ENCODE measurements around the gene SLC9A9. TPM values are rescaled to one million over a fixed set of nuclear protein-coding genes. Genes with fewer than 3 reads are reported as not detected.

The SLC9A9 gene
- polyA plus RNA-seq, 1 donor (not counting 4 experiments of a cell fraction or from before 2014, with no cell fraction given) = 5.2 TPM

DNA sequence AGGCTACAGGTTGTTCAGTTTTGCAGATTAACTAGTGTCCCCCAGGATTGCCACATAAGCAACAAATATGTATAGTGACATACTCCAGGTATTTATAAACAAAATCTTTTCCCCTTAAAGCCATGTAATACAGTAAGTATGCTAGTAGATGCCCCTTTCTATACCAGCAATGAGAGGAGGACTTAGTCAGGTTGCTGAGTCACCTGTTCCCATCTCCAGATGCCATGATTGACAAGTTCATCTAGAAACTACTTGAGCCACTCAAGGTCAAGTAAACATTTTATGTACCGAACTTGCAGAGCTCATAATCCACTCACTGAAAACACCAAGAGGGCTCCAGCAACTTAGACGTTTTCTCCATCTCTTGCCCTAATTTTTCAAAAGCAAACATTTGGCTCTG lies 18.2 kb downstream of the SLC9A9 start:
- Histone ChIP-seq H3K27ac (ENCODE audit: control insufficient read depth, insufficient read depth, low read length) (no peak overlapping the region), H2AFZ (ENCODE audit: control insufficient read depth, low read length) (no peak overlapping the region), H3K4me1 (ENCODE audit: control insufficient read depth, extremely low read depth, insufficient read depth, low read length) (peaks cover 20% of the 10 kb centered on the region), H3K79me2 (ENCODE audit: control insufficient read depth, insufficient read depth, low read length) (no peaks in the 10 kb centered on the region), H3K4me2 (ENCODE audit: control insufficient read depth, extremely low read depth, insufficient read depth, low read depth, low read length) (no peak overlapping the region), H3K36me3 (ENCODE audit: control insufficient read depth in 2 of 2, extremely low read depth in 1 of 2, insufficient read depth in 2 of 2, low read length in 2 of 2) (no peaks in the 10 kb centered on the region), H4K20me1 (ENCODE audit: control insufficient read depth, extremely low read depth, insufficient read depth, low read length) (no peaks in the 10 kb centered on the region), H3K27me3 (ENCODE audit: control insufficient read depth, extremely low read depth, insufficient read depth, low read length) (no peaks in the 10 kb centered on the region), H3K9ac (ENCODE audit: control insufficient read depth, extremely low read depth, insufficient read depth, low read length) (no peak overlapping the region), H3K4me3 (ENCODE audit: control insufficient read depth in 2 of 3, extremely low read depth in 1 of 3, insufficient read depth in 2 of 3, low read depth in 1 of 3, low read length in 3 of 3) (no peak overlapping the region), H3K9me1 (ENCODE audit: control insufficient read depth, extremely low read depth, insufficient read depth, low read length) (no peaks in the 10 kb centered on the region), H3K9me3 (ENCODE audit: control insufficient read depth, low read depth, low read length) (no peaks in the 10 kb centered on the region)
- TF ChIP-seq EZH2 (IDR thresholded peaks at IDR 0.05; ENCODE audit: low read length) = no peak
- TF ChIP-seq CTCF (optimal IDR thresholded peaks at IDR 0.05 in 1 of 3, IDR thresholded peaks at IDR 0.05 in 1 of 3, conservative IDR thresholded peaks at IDR 0.05 in 1 of 3; ENCODE audit: extremely low read depth in 1 of 3, insufficient read depth in 2 of 3, low read length in 3 of 3) = no peak
- peak; percentile 48 for FAIRE-seq
- DNase-seq (ENCODE audit: low read depth, low spot score) = no peak
- dilution Hi-C loops (cut with MboI; ENCODE audit: extremely low pct_ligation_motif_present, low sequenced_read_pairs) = no loop called here

DNA sequence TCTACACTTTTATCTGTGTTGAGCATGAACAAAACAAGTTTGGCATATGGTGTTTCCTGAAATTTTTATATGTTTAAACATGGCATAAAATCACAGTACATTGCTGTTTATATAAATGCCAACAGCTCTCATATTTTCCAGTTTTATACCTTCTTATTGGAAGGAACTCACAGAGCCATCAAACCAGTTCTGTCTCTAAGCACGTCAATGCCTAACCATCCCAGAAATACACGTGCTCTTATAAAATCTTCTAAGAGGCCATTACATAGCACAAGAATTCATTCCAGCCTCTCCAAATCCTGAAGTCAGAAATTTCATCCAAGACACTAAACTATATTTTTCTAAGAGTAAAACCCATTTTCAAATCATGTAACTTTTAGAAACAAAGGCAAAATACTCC lies 20.8 kb downstream of the SLC9A9 start:
- dilution Hi-C loops (cut with MboI; ENCODE audit: extremely low pct_ligation_motif_present, low sequenced_read_pairs) = no loop called here
- Histone ChIP-seq H3K9me1 (ENCODE audit: control insufficient read depth, extremely low read depth, insufficient read depth, low read length) (no peaks in the 10 kb centered on the region), H3K27ac (ENCODE audit: control insufficient read depth, insufficient read depth, low read length) (no peak overlapping the region), H3K4me1 (ENCODE audit: control insufficient read depth, extremely low read depth, insufficient read depth, low read length) (peaks cover 17% of the 10 kb centered on the region), H3K27me3 (ENCODE audit: control insufficient read depth, extremely low read depth, insufficient read depth, low read length) (no peaks in the 10 kb centered on the region), H4K20me1 (ENCODE audit: control insufficient read depth, extremely low read depth, insufficient read depth, low read length) (no peaks in the 10 kb centered on the region), H3K4me2 (ENCODE audit: control insufficient read depth, extremely low read depth, insufficient read depth, low read depth, low read length) (no peak overlapping the region), H3K36me3 (ENCODE audit: control insufficient read depth in 2 of 2, extremely low read depth in 1 of 2, insufficient read depth in 2 of 2, low read length in 2 of 2) (no peaks in the 10 kb centered on the region), H2AFZ (ENCODE audit: control insufficient read depth, low read length) (no peak overlapping the region), H3K4me3 (ENCODE audit: control insufficient read depth in 2 of 3, extremely low read depth in 1 of 3, insufficient read depth in 2 of 3, low read depth in 1 of 3, low read length in 3 of 3) (no peak overlapping the region), H3K79me2 (ENCODE audit: control insufficient read depth, insufficient read depth, low read length) (no peaks in the 10 kb centered on the region), H3K9ac (ENCODE audit: control insufficient read depth, extremely low read depth, insufficient read depth, low read length) (no peak overlapping the region), H3K9me3 (ENCODE audit: control insufficient read depth, low read depth, low read length) (no peaks in the 10 kb centered on the region)
- TF ChIP-seq EZH2 (IDR thresholded peaks at IDR 0.05; ENCODE audit: low read length) = no peak
- TF ChIP-seq CTCF (optimal IDR thresholded peaks at IDR 0.05 in 1 of 3, IDR thresholded peaks at IDR 0.05 in 1 of 3, conservative IDR thresholded peaks at IDR 0.05 in 1 of 3; ENCODE audit: extremely low read depth in 1 of 3, insufficient read depth in 2 of 3, low read length in 3 of 3) = no peak
- DNase-seq (ENCODE audit: low read depth, low spot score) = no peak
- FAIRE-seq = no peak

Measured in keratinocyte (primary cell).